Body of pancreas (tissue), 4 donors: Measurements from ENCODE around the gene ATG7. TPM values are rescaled to one million over a fixed set of nuclear protein-coding genes. Genes with fewer than 3 reads are reported as not detected.
"Not testable (repeated sequence)": the region's sequence is repeated elsewhere in the genome, so short reads cannot be mapped to it uniquely, and the experiment has no call there.

Experiments
- ATAC-seq: fragments of 150-250 bp; one replicate; pipeline ENCODE4 v1.9.1; 2016
- DNase-seq, 4 donors: peaks; one replicate each; pipeline ENCODE4 v3.0.0-alpha.2; 2019
- H3K27ac ChIP-seq, 4 donors: fragments of 200-600 bp; sonication (generic); 1 replicate in 3 of 4; 2 replicates in 1 of 4; pipeline versions ENCODE4 v1.5.1 to v1.6.1; 2016 to 2019; ENCODE audit warnings: mild to moderate bottlenecking in 1 of 4, mixed read lengths in 1 of 4, moderate library complexity in 1 of 4
- H3K27me3 ChIP-seq, 2 donors: fragments of 200-600 bp; sonication (generic); one replicate each; pipeline ENCODE4 v1.6.0; 2016; ENCODE audit warnings: mild to moderate bottlenecking in 1 of 2
- H3K36me3 ChIP-seq, 2 donors: fragments of 200-600 bp; sonication (generic); replicated peaks in 1 of 2; 2 replicates each; pipeline ENCODE4 v1.5.1; 2016; ENCODE audit warnings: low read depth in 2 of 2; ENCODE audit not compliant: insufficient read depth in 1 of 2
- H3K4me1 ChIP-seq: fragments of 200-600 bp; sonication (generic); one replicate; pipeline ENCODE4 v1.6.0; 2016
- H3K4me3 ChIP-seq, 2 donors: fragments of 200-600 bp; sonication (generic); 1 replicate in 1 of 2; 2 replicates in 1 of 2; pipeline ENCODE4 v1.5.1; 2016 to 2019
- H3K9me3 ChIP-seq, 3 donors: fragments of 200-600 bp; sonication (generic); 1 replicate in 2 of 3; 2 replicates in 1 of 3; pipeline ENCODE4 v1.5.1; 2016
- CTCF ChIP-seq, 7 experiments: fragments of 450-650 bp in 4 of 7; fragments of 200-600 bp in 3 of 7; sonication (generic) in 3 of 7; IDR thresholded peaks; one replicate each; pipeline ENCODE4 v1.5.1; 2016 to 2019; ENCODE audit warnings: antibody characterized with exemption in 7 of 7
- POLR2A ChIP-seq, 3 donors: fragments of 450-650 bp; IDR thresholded peaks; one replicate each; pipeline ENCODE4 v1.6.1; 2016; ENCODE audit warnings: antibody characterized with exemption in 3 of 3, mild to moderate bottlenecking in 2 of 3
- WGBS, 2 donors: methylation state at CpG; one replicate each; pipeline ENCODE4 v1.1.5; 2017; 5-methylcytosine and 5-hydroxymethylcytosine counted together
- intact Hi-C: fragments of 100-400 bp; cut with DNase I; formaldehyde crosslinking; loops from one replicate; pipeline ENCODE4 v1.15.1; 2023
- total RNA-seq, 2 donors: library from RNA; depleted of rRNA; stranded (reverse); fragments of >200 nt; gene quantifications; one replicate each; pipeline ENCODE4 v1.1.0, GENCODE V29; 2016

Gene ATG7
- total RNA-seq, 2 donors from 2014 or later, result 40.5 to 43.6 TPM

- DNase-seq (no peak), ATAC-seq (no peak)
- peak overlapping the region; percentile 17 to 79 (median 62) for H3K27ac ChIP-seq
- no peak for TF ChIP-seq POLR2A (IDR thresholded peaks at IDR 0.05)
- TF ChIP-seq CTCF (IDR thresholded peaks at IDR 0.05), result no peak
- no peak overlapping the region for H3K4me3 ChIP-seq
- H3K27me3 ChIP-seq, result no peaks in the 10 kb centered on the region
- H3K9me3 ChIP-seq, result no peaks in the 10 kb centered on the region
- no peaks in the 10 kb centered on the region for H3K36me3 ChIP-seq
- intact Hi-C loops, result no loop called here
- H3K4me1 ChIP-seq, result peaks cover 52% of the 10 kb centered on the region
- 77% methylated on average over 14 of the region's 14 CpGs for WGBS, 2 donors
Measured at GRCh38 chr3:11592445-11593298, 320.5 kb downstream of the ATG7 start.

GRCh38 chr3:11593318-11594034 is 321.3 kb downstream of the ATG7 start:
- no peak overlapping the region for H3K27ac ChIP-seq
- H3K4me1 ChIP-seq, result peaks cover 52% of the 10 kb centered on the region
- WGBS, 2 donors, result 84% methylated on average over 10 of the region's 10 CpGs
- H3K4me3 ChIP-seq, result no peak overlapping the region
- no peaks in the 10 kb centered on the region for H3K36me3 ChIP-seq
- intact Hi-C loops, result no loop called here
- H3K27me3 ChIP-seq, result no peaks in the 10 kb centered on the region
- ATAC-seq, result no peak
- TF ChIP-seq POLR2A (IDR thresholded peaks at IDR 0.05) (no peak), CTCF (IDR thresholded peaks at IDR 0.05) (no peak)
- DNase-seq, result no peak
- H3K9me3 ChIP-seq, result no peaks in the 10 kb centered on the region

- H3K27me3 ChIP-seq, ATAC-seq, H3K36me3 ChIP-seq, DNase-seq, H3K9me3 ChIP-seq, H3K4me3 ChIP-seq, H3K27ac ChIP-seq, intact Hi-C loops: not testable (repeated sequence)
- H3K4me1 ChIP-seq, result peaks cover 40% of the 10 kb centered on the region
- 94 to 97% methylated on average over 5 of the region's 5 CpGs for WGBS, 2 donors
Measured at GRCh38 chr3:11595024-11595423, 322.8 kb downstream of the ATG7 start.

GRCh38 chr3:11596387-11596786 is 324.2 kb downstream of the ATG7 start:
- H3K9me3 ChIP-seq, result no peaks in the 10 kb centered on the region
- peaks cover 39% of the 10 kb centered on the region for H3K4me1 ChIP-seq
- no peak overlapping the region for H3K4me3 ChIP-seq
- H3K27me3 ChIP-seq, result no peaks in the 10 kb centered on the region
- peaks cover 0 to 1% of the 10 kb centered on the region in 2 donors for H3K36me3 ChIP-seq
- TF ChIP-seq POLR2A (IDR thresholded peaks at IDR 0.05), result no peak
- DNase-seq (no peak), ATAC-seq (no peak)
- H3K27ac ChIP-seq, result no peak overlapping the region
- WGBS, 2 donors, result 79 to 89% methylated on average over 7 of the region's 7 CpGs
- intact Hi-C loops, result no loop called here

GRCh38 chr3:11600501-11601282 is 328.5 kb downstream of the ATG7 start:
- H3K4me3 ChIP-seq, result no peak overlapping the region
- H3K36me3 ChIP-seq, result peaks cover 0 to 1% of the 10 kb centered on the region in 2 donors
- no peaks in the 10 kb centered on the region for H3K9me3 ChIP-seq
- H3K27me3 ChIP-seq, result no peaks in the 10 kb centered on the region
- DNase-seq (peak; percentile 61 to 75 (median 68)), ATAC-seq (peak; percentile 94)
- intact Hi-C loops, result no loop called here
- TF ChIP-seq CTCF (IDR thresholded peaks at IDR 0.05) (no peak), POLR2A (IDR thresholded peaks at IDR 0.05) (peak in 1 of 3 donors; percentile 19)
- peaks cover 36% of the 10 kb centered on the region for H3K4me1 ChIP-seq
- H3K27ac ChIP-seq, result peak overlapping the region; percentile 21 to 80 (median 66)
- 69 to 74% methylated on average over 18 of the region's 18 CpGs for WGBS, 2 donors
